ENCODE measurements around the gene CAPN10.
A peak's percentile ranks its signal among the peaks of the same experiment; 100 is the strongest.
"Not testable (repeated sequence)": the region's sequence is repeated elsewhere in the genome, so short reads cannot be mapped to it uniquely, and the experiment has no call there.

Gene CAPN10

DNA sequence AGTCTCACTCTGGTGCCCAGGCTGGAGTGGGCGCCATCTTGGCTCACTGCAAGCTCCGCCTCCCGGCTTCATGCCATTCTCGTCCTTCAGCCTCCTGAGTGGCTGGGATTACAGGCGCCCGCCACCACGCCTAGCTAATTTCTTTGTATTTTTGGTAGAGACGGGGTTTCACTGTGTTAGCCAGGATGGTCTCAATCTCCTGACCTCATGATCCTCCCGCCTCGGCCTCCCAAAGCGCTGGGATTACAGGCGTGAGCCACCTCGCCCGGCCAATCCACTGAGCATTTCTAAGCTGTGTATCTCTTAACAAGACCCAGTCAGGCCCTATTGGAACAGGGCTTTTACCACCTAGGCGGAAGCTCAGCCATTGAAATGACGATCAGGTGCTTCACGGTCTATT, 23.3 kb upstream of the CAPN10 start:
- not testable (repeated sequence) for DNase-seq (ENCODE audit: low read depth in 3 of 3)

GRCh38 chr2:240563951-240564560, 22.5 kb upstream of the CAPN10 start:
- DNase-seq (ENCODE audit: low read depth in 3 of 3), result no peak

- no peak for DNase-seq (ENCODE audit: low read depth in 3 of 3)
These were observed 21.8 kb upstream of the CAPN10 start for GRCh38 chr2:240564561-240565332.

GRCh38 chr2:240565333-240566202, 21.0 kb upstream of the CAPN10 start:
- DNase-seq (ENCODE audit: low read depth in 3 of 3), result peak; percentile 79 to 88 (median 80)

DNA sequence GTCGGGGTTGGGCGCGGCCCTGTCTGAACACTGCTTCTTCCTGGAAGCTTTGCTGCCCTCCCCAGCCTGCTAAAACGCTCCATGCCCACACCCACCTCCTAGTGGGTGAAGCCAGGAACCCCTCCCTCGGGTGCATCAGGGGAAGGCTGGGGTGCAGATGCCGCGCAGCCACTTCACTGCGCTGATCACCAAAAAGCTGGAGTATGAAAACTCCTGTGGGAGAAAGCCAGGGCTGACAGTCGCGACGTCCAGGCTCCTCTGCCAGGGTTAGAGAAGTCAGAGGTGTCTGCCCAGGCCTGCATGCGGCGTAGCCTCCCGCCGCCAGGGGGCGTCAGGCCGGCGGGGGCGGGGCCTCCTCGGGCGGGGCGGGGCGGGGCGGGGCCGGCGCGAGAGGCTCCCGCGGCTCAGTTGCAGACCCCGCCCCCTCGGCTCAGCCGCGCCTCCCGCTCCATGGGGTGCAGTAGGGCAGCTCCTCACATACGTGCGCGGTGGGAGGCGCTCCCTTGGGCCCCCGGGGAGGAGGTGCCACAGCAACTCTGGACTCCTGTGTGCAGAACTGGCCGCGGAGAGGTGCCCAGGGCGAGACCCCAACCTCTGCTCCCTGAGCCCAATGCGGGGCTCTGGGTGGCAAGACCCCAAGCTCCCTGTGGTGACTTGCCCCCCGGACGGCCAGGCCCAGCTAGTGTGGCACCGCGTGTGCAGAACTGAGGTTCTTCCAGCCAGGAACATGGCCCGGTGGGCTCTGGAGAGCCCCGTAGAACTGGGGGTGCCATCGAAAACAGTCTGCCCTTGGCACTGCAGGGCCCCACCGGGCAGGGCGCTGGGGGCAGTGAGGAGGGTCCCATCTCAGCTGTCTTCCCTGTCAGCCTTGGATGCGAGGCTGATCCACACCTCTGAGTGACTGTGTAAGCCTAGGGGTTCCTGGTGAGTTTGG, 20.1 kb upstream of the CAPN10 start:
- DNase-seq (ENCODE audit: low read depth in 3 of 3), result peak; percentile 92 to 93 (median 93)

DNA sequence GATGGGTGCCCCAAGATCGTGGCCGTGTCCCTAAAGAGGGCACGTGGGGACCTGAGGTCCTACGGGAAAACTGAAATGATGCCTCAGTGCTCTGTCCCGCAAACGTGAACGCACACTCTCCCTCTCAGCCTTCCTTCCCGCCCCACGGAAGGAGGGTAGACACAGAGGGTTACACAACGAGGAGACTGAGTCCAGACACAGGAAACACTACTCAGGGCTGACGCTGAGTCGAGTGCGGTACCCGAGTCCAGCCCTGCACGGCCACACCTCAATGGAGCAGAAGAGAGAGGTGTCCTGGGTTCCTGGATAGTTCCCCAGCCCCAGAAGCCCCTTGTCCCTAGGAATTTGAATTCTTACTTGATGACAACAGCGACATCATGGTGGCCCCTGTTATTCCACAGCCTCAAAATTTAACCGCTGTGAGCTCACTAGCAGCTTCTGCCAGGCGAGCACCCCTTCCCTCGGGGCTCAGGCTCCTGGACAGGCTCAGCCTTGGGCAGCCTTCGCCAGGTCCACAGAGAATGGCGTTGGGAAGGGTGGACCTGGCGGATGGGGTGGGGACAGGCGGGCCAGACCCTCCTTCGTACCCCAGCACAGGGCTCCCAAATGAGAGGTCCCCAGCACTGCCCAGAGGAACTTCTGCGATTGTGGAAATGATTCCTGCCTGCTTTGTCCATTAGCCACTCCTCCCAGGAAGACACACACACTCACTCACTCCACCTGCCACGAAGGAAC, 19.2 kb upstream of the CAPN10 start:
- no peak for DNase-seq (ENCODE audit: low read depth in 3 of 3)

- no peak for DNase-seq (ENCODE audit: low read depth in 3 of 3)
These were observed 18.5 kb upstream of the CAPN10 start, which contains the start of gene RNPEPL1 for GRCh38 chr2:240567872-240568677. TSS of gene RNPEPL1 (plus strand) at chr2:240568484. CDS start at chr2:240568587, 103 bp downstream.

GRCh38 chr2:240568678-240569522, 17.6 kb upstream of the CAPN10 start:
- DNase-seq (ENCODE audit: low read depth in 3 of 3), result no peak

- no peak for DNase-seq (ENCODE audit: low read depth in 3 of 3)
These were observed 17.0 kb upstream of the CAPN10 start for GRCh38 chr2:240569523-240569997.

GRCh38 chr2:240569998-240570530, 16.5 kb upstream of the CAPN10 start:
- no peak for DNase-seq (ENCODE audit: low read depth in 3 of 3)

GRCh38 chr2:240570531-240571313, 15.8 kb upstream of the CAPN10 start:
- DNase-seq (ENCODE audit: low read depth in 3 of 3), result no peak

GRCh38 chr2:240571314-240571973, 15.1 kb upstream of the CAPN10 start:
- DNase-seq (ENCODE audit: low read depth in 3 of 3), result no peak

GRCh38 chr2:240572141-240573031, 14.1 kb upstream of the CAPN10 start:
- DNase-seq (ENCODE audit: low read depth in 3 of 3), result no peak

DNA sequence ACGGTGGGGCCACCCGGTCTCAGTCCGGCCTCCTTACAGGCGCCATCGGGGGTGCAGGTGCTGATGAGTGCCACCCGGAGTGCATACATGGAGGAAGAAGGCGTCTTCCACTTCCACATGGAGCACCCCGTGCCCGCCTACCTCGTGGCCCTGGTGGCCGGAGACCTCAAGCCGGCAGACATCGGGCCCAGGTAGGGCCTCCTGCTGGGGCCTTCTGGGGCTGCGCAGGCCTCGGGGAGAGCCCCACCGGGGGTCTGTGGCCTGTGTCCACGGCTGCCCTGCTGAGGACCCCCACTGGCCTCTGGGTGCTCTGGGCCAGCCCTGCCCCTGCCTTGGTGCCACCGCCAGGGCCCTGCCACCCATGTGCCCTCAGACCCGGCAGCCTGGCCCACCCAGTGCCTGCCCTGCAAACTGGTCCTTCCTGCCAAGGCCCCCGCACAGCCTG, 13.4 kb upstream of the CAPN10 start:
- no peak for DNase-seq (ENCODE audit: low read depth in 3 of 3)

DNA sequence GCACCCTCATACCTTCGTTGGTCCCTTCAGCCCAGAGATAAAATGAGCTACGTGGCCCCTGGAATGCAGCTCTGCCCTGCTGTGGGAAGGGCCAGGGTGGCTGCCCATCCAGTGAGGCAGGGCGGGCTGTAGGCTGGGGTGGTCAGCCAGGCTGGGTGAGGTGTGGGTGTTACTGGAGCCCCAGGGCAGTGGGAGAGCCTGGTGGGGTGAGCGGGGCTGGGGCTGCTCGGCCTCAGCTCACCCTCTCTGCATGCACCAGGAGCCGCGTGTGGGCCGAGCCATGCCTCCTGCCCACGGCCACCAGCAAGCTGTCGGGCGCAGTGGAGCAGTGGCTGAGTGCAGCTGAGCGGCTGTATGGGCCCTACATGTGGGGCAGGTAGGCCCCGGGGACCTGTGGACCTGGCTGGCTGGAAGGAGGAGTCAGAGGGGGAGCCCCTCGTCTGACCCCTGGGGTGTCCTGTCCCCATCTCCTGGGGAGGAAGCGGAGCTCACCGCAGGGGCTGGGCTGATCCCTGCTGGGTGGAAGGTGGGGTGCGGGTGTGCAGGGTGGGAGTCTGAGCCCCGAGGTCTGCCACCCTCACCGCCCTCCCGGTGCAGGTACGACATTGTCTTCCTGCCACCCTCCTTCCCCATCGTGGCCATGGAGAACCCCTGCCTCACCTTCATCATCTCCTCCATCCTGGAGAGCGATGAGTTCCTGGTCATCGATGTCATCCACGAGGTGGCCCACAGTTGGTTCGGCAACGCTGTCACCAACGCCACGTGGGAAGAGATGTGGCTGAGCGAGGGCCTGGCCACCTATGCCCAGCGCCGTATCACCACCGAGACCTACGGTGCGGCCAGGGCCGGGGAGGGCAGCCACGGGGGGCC, 12.8 kb upstream of the CAPN10 start:
- no peak for DNase-seq (ENCODE audit: low read depth in 3 of 3)
